ENCODE measurements around the gene TTC23. TPM values are rescaled to one million over a fixed set of nuclear protein-coding genes. Genes with fewer than 3 reads are reported as not detected.

TTC23 gene
- total RNA-seq, 1 experiment from 2014 or later, result 13.4 TPM

- Histone ChIP-seq H3K4me3 (ENCODE audit: low read depth, low read length, poor library complexity, severe bottlenecking) (peak overlapping the region; percentile 54), H3K9me3 (ENCODE audit: low read depth, low read length, poor library complexity, severe bottlenecking) (no peaks in the 10 kb centered on the region), H3K27ac (ENCODE audit: low read depth, low read length, poor library complexity, severe bottlenecking) (no peak overlapping the region), H3K4me1 (ENCODE audit: insufficient read depth, low read length, poor library complexity, severe bottlenecking) (peaks cover 7% of the 10 kb centered on the region), H3K27me3 (replicated peaks; ENCODE audit: insufficient read depth, low read depth, low read length, poor library complexity) (peaks cover 21% of the 10 kb centered on the region), H3K36me3 (ENCODE audit: insufficient read depth, low read length, poor library complexity, severe bottlenecking) (no peaks in the 10 kb centered on the region)
- DNase-seq (ENCODE audit: low spot score), result no peak
- CTCF ChIA-PET, result no interaction called here
- intact Hi-C loops (cut with micrococcal nuclease; ENCODE audit: unreplicated experiment), result loop anchor here (10.0 kb wide), 1 partner anchor 628 kb away; the partner anchor contains the start of gene LYSMD4
- BruUV-seq (replicated peaks), result no TSS peak
- TF ChIP-seq EZH2 (IDR thresholded peaks at IDR 0.05; ENCODE audit: borderline replicate concordance, low read depth, low read length, poor library complexity, severe bottlenecking), result no peak
- TF ChIP-seq, protein P1, sequence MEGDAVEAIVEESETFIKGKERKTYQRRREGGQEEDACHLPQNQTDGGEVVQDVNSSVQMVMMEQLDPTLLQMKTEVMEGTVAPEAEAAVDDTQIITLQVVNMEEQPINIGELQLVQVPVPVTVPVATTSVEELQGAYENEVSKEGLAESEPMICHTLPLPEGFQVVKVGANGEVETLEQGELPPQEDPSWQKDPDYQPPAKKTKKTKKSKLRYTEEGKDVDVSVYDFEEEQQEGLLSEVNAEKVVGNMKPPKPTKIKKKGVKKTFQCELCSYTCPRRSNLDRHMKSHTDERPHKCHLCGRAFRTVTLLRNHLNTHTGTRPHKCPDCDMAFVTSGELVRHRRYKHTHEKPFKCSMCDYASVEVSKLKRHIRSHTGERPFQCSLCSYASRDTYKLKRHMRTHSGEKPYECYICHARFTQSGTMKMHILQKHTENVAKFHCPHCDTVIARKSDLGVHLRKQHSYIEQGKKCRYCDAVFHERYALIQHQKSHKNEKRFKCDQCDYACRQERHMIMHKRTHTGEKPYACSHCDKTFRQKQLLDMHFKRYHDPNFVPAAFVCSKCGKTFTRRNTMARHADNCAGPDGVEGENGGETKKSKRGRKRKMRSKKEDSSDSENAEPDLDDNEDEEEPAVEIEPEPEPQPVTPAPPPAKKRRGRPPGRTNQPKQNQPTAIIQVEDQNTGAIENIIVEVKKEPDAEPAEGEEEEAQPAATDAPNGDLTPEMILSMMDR (conservative IDR thresholded peaks at IDR 0.05; ENCODE audit: low read depth, low read length), result no peak
- POLR2A ChIA-PET (ENCODE audit: low non-redundant PET), result no interaction called here
Measured at GRCh38 chr15:99106417-99107220, 142.8 kb downstream of the TTC23 start.

- H3K27me3 ChIP-seq (replicated peaks; ENCODE audit: insufficient read depth, low read depth, low read length, poor library complexity), result peaks cover 21% of the 10 kb centered on the region
- intact Hi-C loops (cut with micrococcal nuclease; ENCODE audit: unreplicated experiment), result loop anchor here (1.0 to 10.0 kb wide), 2 partner anchors 108 to 629 kb away; partner anchors contain the start of gene LYSMD4
- peak overlapping the region; percentile 54 for H3K4me3 ChIP-seq (ENCODE audit: low read depth, low read length, poor library complexity, severe bottlenecking)
- peak; percentile 85 for DNase-seq (ENCODE audit: low spot score)
- BruUV-seq (replicated peaks), result no TSS peak
- CTCF ChIA-PET, result interaction anchor here (0.8 to 0.9 kb wide), 5 partner anchors 12 to 598 kb away, joined by 3 to 11 read pairs (median 4); partner anchors contain the start of gene LRRC28
- H3K4me1 ChIP-seq (ENCODE audit: insufficient read depth, low read length, poor library complexity, severe bottlenecking), result peaks cover 7% of the 10 kb centered on the region
- H3K27ac ChIP-seq (ENCODE audit: low read depth, low read length, poor library complexity, severe bottlenecking), result no peak overlapping the region
- POLR2A ChIA-PET (ENCODE audit: low non-redundant PET), result interaction anchor here (0.6 kb wide), 1 partner anchor 432 kb away, joined by 3 read pairs; no protein-coding TSS in a partner anchor
- no peaks in the 10 kb centered on the region for H3K36me3 ChIP-seq (ENCODE audit: insufficient read depth, low read length, poor library complexity, severe bottlenecking)
- no peak for TF ChIP-seq EZH2 (IDR thresholded peaks at IDR 0.05; ENCODE audit: borderline replicate concordance, low read depth, low read length, poor library complexity, severe bottlenecking)
- TF ChIP-seq, protein P1 (conservative IDR thresholded peaks at IDR 0.05; ENCODE audit: low read depth, low read length), result peak; percentile 36; the same call in 1 of the 2 replicates
- H3K9me3 ChIP-seq (ENCODE audit: low read depth, low read length, poor library complexity, severe bottlenecking), result no peaks in the 10 kb centered on the region
Measured at GRCh38 chr15:99105514-99106341, 143.7 kb downstream of the TTC23 start.

DNA sequence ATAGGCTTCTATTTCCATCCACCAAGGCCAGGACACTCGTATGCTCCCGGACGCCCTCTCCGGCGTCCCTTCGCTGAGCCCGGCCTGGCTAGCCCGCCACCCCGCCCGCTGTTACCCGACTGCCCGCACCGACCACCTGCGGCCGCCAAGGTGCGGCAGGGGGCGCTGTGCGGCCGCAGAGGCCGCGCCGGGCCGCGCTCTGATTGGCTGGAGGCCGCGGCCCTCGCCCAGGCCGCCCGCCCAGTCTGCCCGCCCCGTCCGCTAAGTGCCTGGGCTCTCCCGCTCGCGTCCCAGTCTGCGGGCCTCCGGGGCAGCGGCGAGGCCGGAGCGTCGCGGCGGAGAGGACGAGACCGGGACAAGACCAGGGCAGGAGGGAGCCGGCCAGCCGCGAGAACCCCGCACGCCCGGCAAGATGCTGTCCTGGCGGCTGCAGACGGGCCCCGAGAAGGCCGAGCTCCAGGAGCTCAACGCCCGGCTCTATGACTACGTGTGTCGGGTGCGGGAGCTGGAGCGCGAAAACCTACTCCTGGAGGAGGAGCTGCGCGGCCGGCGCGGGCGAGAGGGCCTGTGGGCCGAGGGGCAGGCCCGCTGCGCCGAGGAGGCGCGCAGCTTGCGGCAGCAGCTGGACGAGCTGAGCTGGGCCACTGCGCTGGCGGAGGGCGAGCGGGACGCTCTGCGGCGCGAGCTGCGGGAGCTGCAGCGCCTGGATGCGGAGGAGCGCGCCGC lies 144.4 kb downstream of the TTC23 start, which contains the start of gene SYNM:
Gene SYNM (plus strand): TSS at position 293 of the 726 bp plus-strand sequence. CDS start 120 bp downstream, at position 413.
- H3K27ac ChIP-seq (ENCODE audit: low read depth, low read length, poor library complexity, severe bottlenecking), result no peak within 1 kb of the TSS
- peaks cover 21% of the 10 kb centered on the region for H3K27me3 ChIP-seq (replicated peaks; ENCODE audit: insufficient read depth, low read depth, low read length, poor library complexity)
- TF ChIP-seq EZH2 (IDR thresholded peaks at IDR 0.05; ENCODE audit: borderline replicate concordance, low read depth, low read length, poor library complexity, severe bottlenecking), result no peak
- TF ChIP-seq, protein P1 (conservative IDR thresholded peaks at IDR 0.05; ENCODE audit: low read depth, low read length), result peak; percentile 61
- ChIA-PET POLR2A (ENCODE audit: low non-redundant PET) (interaction anchor here (0.6 kb wide), 1 partner anchor 431 kb away, joined by 3 read pairs; no protein-coding TSS in a partner anchor), CTCF (interaction anchor here (0.8 to 0.9 kb wide), 5 partner anchors 13 to 599 kb away, joined by 3 to 11 read pairs (median 4); partner anchors contain the start of gene LRRC28)
- no TSS peak for BruUV-seq (replicated peaks)
- intact Hi-C loops (cut with micrococcal nuclease; ENCODE audit: unreplicated experiment), result loop anchor here (1.0 to 10.0 kb wide), 3 partner anchors 108 to 630 kb away; partner anchors contain the start of gene LYSMD4
- no peaks in the 10 kb centered on the region for H3K9me3 ChIP-seq (ENCODE audit: low read depth, low read length, poor library complexity, severe bottlenecking)
- peak; percentile 75 for DNase-seq (ENCODE audit: low spot score)
- H3K36me3 ChIP-seq (ENCODE audit: insufficient read depth, low read length, poor library complexity, severe bottlenecking), result no peaks in the 10 kb centered on the region
- H3K4me3 ChIP-seq (ENCODE audit: low read depth, low read length, poor library complexity, severe bottlenecking), result peak within 1 kb of the TSS; percentile 54
- peaks cover 7% of the 10 kb centered on the region for H3K4me1 ChIP-seq (ENCODE audit: insufficient read depth, low read length, poor library complexity, severe bottlenecking)
